DND-41 (cell line): Measurements from ENCODE around the gene TBCA.

Source experiments
- ATAC-seq: fragments of 200-7000 bp; cut with Tn5 transposase; 3 replicates; pipeline ENCODE4 v1.9.1; 2021; ENCODE audit warnings: low read depth; ENCODE audit not compliant: insufficient read depth
- DNase-seq: peaks from one replicate; pipeline ENCODE4 v3.0.0-alpha.2; 2020
- H2AFZ ChIP-seq: 2 replicates; pipeline ENCODE4 v1.6.0; 2012; ENCODE audit warnings: low read depth, low read length
- H3K27ac ChIP-seq: 2 replicates; pipeline ENCODE4 v1.5.1; 2012; ENCODE audit warnings: low read length, inconsistent platforms
- H3K27me3 ChIP-seq: fragments of 200-600 bp; sonication (generic); 2 replicates; pipeline ENCODE4 v1.6.0; 2012; ENCODE audit warnings: low read length, mild to moderate bottlenecking, inconsistent platforms; ENCODE audit not compliant: insufficient read depth, poor library complexity
- H3K36me3 ChIP-seq: 2 replicates; pipeline ENCODE4 v1.5.1; 2012; ENCODE audit warnings: low read length, inconsistent platforms; ENCODE audit not compliant: insufficient read depth
- H3K4me1 ChIP-seq: 2 replicates; pipeline ENCODE4 v1.5.1; 2012; ENCODE audit warnings: mild to moderate bottlenecking, low read length; ENCODE audit not compliant: insufficient read depth
- H3K4me2 ChIP-seq: 2 replicates; pipeline ENCODE4 v1.6.0; 2012; ENCODE audit warnings: mild to moderate bottlenecking, moderate library complexity, low read length, inconsistent platforms; ENCODE audit not compliant: insufficient read depth
- H3K4me3 ChIP-seq, 2 experiments: fragments of 200-600 bp in 1 of 2; shearing (Covaris generic) in 1 of 2; 2 replicates each; pipeline ENCODE4 v1.5.1; 2012 to 2016; ENCODE audit warnings: inconsistent platforms in 2 of 2, low read length in 2 of 2, mild to moderate bottlenecking in 2 of 2, low read depth in 1 of 2, moderate library complexity in 1 of 2
- H3K79me2 ChIP-seq: 2 replicates; pipeline ENCODE4 v1.6.0; 2012; ENCODE audit warnings: low read length, inconsistent platforms; ENCODE audit not compliant: insufficient read depth
- H3K9ac ChIP-seq: 2 replicates; pipeline ENCODE4 v1.6.0; 2012; ENCODE audit warnings: low read depth, mild to moderate bottlenecking, inconsistent platforms, low read length, moderate library complexity
- H3K9me3 ChIP-seq: 2 replicates; pipeline ENCODE4 v1.5.1; 2012; ENCODE audit warnings: low read length, moderate library complexity, mild to moderate bottlenecking, inconsistent platforms; ENCODE audit not compliant: insufficient read depth, severe bottlenecking
- H4K20me1 ChIP-seq: 2 replicates; pipeline ENCODE4 v1.6.0; 2012; ENCODE audit warnings: low read length; ENCODE audit not compliant: insufficient read depth
- EZH2 ChIP-seq: IDR thresholded peaks from 3 replicates; pipeline ENCODE4 v1.6.1; 2012; ENCODE audit warnings: borderline replicate concordance, low read depth, mild to moderate bottlenecking, moderate library complexity, low read length, inconsistent platforms; ENCODE audit not compliant: severe bottlenecking
- TF ChIP-seq, protein P1 (sequence below): IDR thresholded peaks from 2 replicates; pipeline ENCODE4 v1.5.1; 2012; ENCODE audit warnings: borderline replicate concordance, low read length, moderate library complexity, mild to moderate bottlenecking; ENCODE audit not compliant: poor library complexity, severe bottlenecking; ENCODE audit errors: extremely low read depth

Gene TBCA

DNA sequence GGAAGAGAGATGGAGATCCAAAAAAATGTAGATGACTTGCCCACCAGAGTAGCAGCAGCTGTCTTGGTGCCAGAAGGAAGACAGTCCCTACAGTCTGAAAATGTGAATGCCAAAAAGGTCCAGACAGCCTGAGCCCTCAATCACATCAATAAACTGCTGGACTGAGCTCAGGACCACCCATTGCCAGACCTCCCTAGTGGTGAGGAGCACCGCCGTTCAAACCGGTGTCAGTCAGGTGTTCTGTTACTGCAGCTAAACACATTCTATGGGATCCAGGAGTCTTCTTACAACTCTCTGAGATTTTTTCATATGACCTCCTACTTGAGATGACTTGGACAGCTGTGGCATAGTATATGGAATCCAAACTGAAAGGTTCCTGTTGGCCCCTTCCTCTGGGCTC, 105.6 kb downstream of the TBCA start:
- no peaks in the 10 kb centered on the region for H3K9me3 ChIP-seq
- H2AFZ ChIP-seq, result no peak overlapping the region
- no peak overlapping the region for H3K4me2 ChIP-seq
- DNase-seq (no peak), ATAC-seq (no peak)
- H4K20me1 ChIP-seq, result no peaks in the 10 kb centered on the region
- no peaks in the 10 kb centered on the region for H3K79me2 ChIP-seq
- peaks cover 2% of the 10 kb centered on the region for H3K27me3 ChIP-seq
- H3K4me3 ChIP-seq, result no peak overlapping the region
- H3K9ac ChIP-seq, result no peak overlapping the region
- H3K36me3 ChIP-seq, result no peaks in the 10 kb centered on the region
- TF ChIP-seq, protein P1, sequence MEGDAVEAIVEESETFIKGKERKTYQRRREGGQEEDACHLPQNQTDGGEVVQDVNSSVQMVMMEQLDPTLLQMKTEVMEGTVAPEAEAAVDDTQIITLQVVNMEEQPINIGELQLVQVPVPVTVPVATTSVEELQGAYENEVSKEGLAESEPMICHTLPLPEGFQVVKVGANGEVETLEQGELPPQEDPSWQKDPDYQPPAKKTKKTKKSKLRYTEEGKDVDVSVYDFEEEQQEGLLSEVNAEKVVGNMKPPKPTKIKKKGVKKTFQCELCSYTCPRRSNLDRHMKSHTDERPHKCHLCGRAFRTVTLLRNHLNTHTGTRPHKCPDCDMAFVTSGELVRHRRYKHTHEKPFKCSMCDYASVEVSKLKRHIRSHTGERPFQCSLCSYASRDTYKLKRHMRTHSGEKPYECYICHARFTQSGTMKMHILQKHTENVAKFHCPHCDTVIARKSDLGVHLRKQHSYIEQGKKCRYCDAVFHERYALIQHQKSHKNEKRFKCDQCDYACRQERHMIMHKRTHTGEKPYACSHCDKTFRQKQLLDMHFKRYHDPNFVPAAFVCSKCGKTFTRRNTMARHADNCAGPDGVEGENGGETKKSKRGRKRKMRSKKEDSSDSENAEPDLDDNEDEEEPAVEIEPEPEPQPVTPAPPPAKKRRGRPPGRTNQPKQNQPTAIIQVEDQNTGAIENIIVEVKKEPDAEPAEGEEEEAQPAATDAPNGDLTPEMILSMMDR, result no peak
- TF ChIP-seq EZH2, result no peak
- H3K4me1 ChIP-seq, result no peaks in the 10 kb centered on the region
- H3K27ac ChIP-seq, result no peak overlapping the region

DNA sequence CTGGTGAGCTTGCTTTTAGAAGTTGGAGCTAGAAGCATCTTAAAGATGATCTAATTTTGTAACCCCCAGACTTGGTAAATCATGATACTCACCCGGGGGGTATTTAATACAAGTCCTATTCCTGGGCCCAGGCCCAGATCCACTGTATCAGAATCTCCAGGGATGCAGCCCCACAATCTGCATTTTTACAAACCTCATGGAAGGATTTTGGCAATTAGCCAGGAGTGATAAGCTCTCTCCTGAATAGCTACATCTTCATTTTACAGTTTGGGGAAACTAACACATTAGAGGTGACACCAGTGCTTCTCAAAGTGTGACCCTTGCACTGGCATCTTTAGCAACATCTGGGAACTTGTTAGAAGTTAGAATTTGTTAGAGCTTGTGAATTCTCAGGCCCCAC, 106.5 kb downstream of the TBCA start:
- Histone ChIP-seq H3K27me3 (peaks cover 6% of the 10 kb centered on the region), H3K4me3 (no peak overlapping the region), H2AFZ (no peak overlapping the region), H3K9ac (no peak overlapping the region), H3K79me2 (no peaks in the 10 kb centered on the region), H3K9me3 (no peaks in the 10 kb centered on the region), H3K4me2 (no peak overlapping the region), H3K36me3 (no peaks in the 10 kb centered on the region), H3K4me1 (no peaks in the 10 kb centered on the region), H3K27ac (no peak overlapping the region), H4K20me1 (no peaks in the 10 kb centered on the region)
- no peak for TF ChIP-seq EZH2
- TF ChIP-seq, protein P1, result no peak
- DNase-seq (no peak), ATAC-seq (no peak)

DNA sequence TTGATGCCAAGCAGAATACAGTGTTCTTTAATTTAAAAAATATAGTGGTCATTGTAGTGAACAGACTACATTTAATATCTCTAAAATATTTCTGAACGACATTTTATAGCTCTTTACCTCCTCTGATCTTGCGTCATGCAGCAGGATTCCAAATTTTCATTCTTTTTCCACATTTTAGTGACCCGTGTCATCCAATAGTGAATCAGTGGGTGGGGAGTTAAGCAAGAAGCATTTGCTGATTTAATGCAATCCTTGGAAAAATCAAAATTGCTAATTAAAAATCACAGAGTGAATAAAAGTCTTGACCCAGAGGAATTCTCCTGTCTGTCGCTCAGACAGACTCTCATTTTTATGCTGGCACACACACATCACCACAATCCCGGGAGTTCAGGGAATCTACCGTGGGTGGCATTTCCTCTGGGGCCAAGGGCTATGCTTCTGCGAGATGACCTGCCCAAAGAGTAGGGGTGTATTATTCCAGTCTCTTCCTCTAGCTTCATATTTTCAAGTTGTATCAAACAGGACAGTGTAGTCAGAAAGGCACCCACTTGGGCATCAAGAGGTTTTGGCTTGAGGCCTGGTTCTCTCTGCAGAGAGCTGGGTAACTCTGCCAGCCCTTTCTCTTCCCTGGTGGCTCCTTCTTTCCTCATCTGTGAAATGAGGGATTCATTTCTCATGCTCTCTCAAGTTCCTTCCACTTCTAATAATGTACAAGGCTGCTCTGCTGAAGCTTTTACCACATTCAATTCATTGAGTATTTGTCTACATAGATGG, 112.9 kb downstream of the TBCA start:
- no peak for ATAC-seq
- no peaks in the 10 kb centered on the region for H3K9me3 ChIP-seq

More for the DNA sequence above, 112.9 kb downstream of the TBCA start:
- no peaks in the 10 kb centered on the region for H3K4me1 ChIP-seq
- H3K27ac ChIP-seq, result no peak overlapping the region
- TF ChIP-seq EZH2, result no peak
- TF ChIP-seq, protein P1, result no peak
- H3K4me3 ChIP-seq, result no peak overlapping the region
- peaks cover 9% of the 10 kb centered on the region for H3K27me3 ChIP-seq
- H3K9ac ChIP-seq, result no peak overlapping the region
- H2AFZ ChIP-seq, result no peak overlapping the region
- DNase-seq, result no peak
- H4K20me1 ChIP-seq, result no peaks in the 10 kb centered on the region
- no peaks in the 10 kb centered on the region for H3K36me3 ChIP-seq
- H3K4me2 ChIP-seq, result no peak overlapping the region
- no peaks in the 10 kb centered on the region for H3K79me2 ChIP-seq
